Spinal cord (tissue), 10 donors: ENCODE measurements around the gene ISYNA1. TPM values are rescaled to one million over a fixed set of nuclear protein-coding genes. Genes with fewer than 3 reads are reported as not detected.

Source experiments
- DNase-seq, 6 donors: peaks; one replicate each; pipeline versions ENCODE4 v3.0.0 to v3.0.0-alpha.2; 2013 to 2015; ENCODE audit warnings: low spot score in 6 of 6, low read depth in 4 of 6
- H3K27ac ChIP-seq: one replicate; pipeline ENCODE4 v1.5.1; 2013; ENCODE audit warnings: low read depth, low read length, control low read depth
- H3K27me3 ChIP-seq: one replicate; pipeline ENCODE4 v1.6.1; 2013; ENCODE audit warnings: low read length; ENCODE audit not compliant: control insufficient read depth, insufficient read depth
- H3K36me3 ChIP-seq: one replicate; pipeline ENCODE4 v1.6.1; 2013; ENCODE audit warnings: low read length; ENCODE audit not compliant: control insufficient read depth, insufficient read depth
- H3K4me1 ChIP-seq: one replicate; pipeline ENCODE4 v1.6.1; 2013; ENCODE audit warnings: low read length; ENCODE audit not compliant: control insufficient read depth, insufficient read depth
- H3K4me3 ChIP-seq: one replicate; pipeline ENCODE4 v1.5.1; 2013; ENCODE audit warnings: low read depth, low read length, control low read depth
- H3K9me3 ChIP-seq: one replicate; pipeline ENCODE4 v1.6.1; 2013; ENCODE audit warnings: low read length; ENCODE audit not compliant: control insufficient read depth, insufficient read depth
- WGBS: methylation state at CpG from one replicate; pipeline ENCODE4 v1.1.5; 2013; ENCODE audit warnings: missing lambda C conversion rate; ENCODE audit not compliant: insufficient coverage; 5-methylcytosine and 5-hydroxymethylcytosine counted together
- polyA plus RNA-seq, 2 donors: library from polyadenylated mRNA; unstranded; fragments of 120-200 nt; gene quantifications; one replicate each; pipeline ENCODE4 v1.2.1, GENCODE V29; 2013; ENCODE audit not compliant: insufficient read length in 2 of 2
- small RNA-seq: library from RNA; depleted of rRNA; stranded (forward); fragments of <200 nt; gene quantifications from one replicate; pipeline ENCODE3, GENCODE V24; 2014; ENCODE audit warnings: low replicate concordance
- total RNA-seq, 2 donors: library from RNA; depleted of rRNA in 1 of 2; stranded (reverse); fragments of 120-200 nt in 1 of 2; fragments of >200 nt in 1 of 2; gene quantifications; one replicate each; pipeline versions ENCODE4 v1.2.3 to v1.2.4, GENCODE V29; 2013 to 2014
- donor health status: healthy.

The ISYNA1 gene
- total and polyA plus RNA-seq, 4 donors = 51.0 to 180 (median 113) TPM

DNA sequence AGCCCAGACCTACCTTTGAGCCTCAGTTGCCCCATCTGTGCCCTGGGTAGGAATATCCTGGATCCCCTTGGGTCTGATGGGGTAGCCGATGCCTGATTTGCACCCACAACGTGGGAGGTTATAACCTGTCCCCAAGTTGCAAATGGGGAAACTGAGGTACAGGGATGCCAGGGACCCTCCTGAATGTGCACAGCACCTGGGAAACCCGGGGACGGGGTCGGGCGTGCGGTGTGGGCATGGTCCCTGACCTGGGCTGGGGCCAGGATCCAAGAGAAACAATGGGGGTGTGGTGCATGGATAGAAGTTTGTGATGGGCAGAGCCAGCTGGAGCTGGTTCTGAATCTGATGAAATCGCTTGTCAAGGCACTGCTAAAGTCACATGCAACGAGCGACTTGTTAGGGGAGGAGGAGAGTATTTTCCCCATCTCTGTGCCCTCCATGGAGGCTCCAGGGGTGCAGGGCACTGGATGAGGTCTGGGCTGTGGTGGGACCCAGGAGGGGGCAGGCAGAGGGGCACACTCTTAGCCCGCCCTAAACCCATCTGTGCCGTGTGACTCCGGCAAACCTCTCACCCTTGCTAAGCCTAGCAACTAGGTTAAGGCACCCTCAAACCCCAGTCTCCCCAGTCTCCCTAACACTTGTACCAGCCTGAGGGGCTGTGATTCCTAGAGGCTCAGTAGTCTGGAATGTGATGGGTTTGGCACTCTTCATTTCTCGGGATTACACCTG lies 51.2 kb downstream of the ISYNA1 start:
- Histone ChIP-seq H3K4me3 (no peak overlapping the region), H3K4me1 (peaks cover 15% of the 10 kb centered on the region), H3K27ac (no peak overlapping the region), H3K9me3 (no peaks in the 10 kb centered on the region), H3K27me3 (peaks cover 14% of the 10 kb centered on the region), H3K36me3 (no peaks in the 10 kb centered on the region)
- no peak for DNase-seq
- WGBS = 80% methylated on average over 10 of the region's 14 CpGs

- H3K4me1 ChIP-seq = peaks cover 15% of the 10 kb centered on the region
- H3K4me3 ChIP-seq = no peak within 1 kb of the TSS
- no peaks in the 10 kb centered on the region for H3K9me3 ChIP-seq
- no peak within 1 kb of the TSS for H3K27ac ChIP-seq
- DNase-seq = no peak
- WGBS = 40% methylated on average over 30 of the region's 33 CpGs
- peaks cover 14% of the 10 kb centered on the region for H3K27me3 ChIP-seq
- H3K36me3 ChIP-seq = no peaks in the 10 kb centered on the region
These were observed 52.0 kb downstream of the ISYNA1 start, which contains the start of gene GDF15 for GRCh38 chr19:18385675-18386542. TSS of gene GDF15 (plus strand) at chr19:18386158. CDS start at chr19:18386190, 32 bp downstream.

DNA sequence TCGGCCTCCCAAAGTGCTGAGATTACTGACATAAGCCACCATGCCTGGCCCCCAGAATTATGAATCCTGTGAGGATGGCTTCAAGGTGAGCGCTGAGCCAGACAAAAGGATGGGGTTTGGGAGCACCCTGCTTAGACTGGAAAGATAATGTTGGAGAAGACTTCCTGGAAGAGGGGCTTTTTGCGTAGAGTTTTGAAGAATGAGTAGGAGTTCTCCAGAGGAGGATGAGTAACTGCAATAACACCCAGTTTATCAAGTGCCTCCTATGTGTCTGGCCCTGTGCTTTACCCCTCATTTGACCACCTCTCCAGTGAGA lies 52.6 kb downstream of the ISYNA1 start:
- H3K36me3 ChIP-seq = no peaks in the 10 kb centered on the region
- no peaks in the 10 kb centered on the region for H3K9me3 ChIP-seq
- H3K27me3 ChIP-seq = peaks cover 14% of the 10 kb centered on the region
- no peak for DNase-seq
- no peak overlapping the region for H3K27ac ChIP-seq
- WGBS = 94% methylated on average over 2 of the region's 3 CpGs
- H3K4me3 ChIP-seq = no peak overlapping the region
- peaks cover 17% of the 10 kb centered on the region for H3K4me1 ChIP-seq

- Histone ChIP-seq H3K9me3 (no peaks in the 10 kb centered on the region), H3K4me3 (no peak overlapping the region), H3K27me3 (peaks cover 14% of the 10 kb centered on the region), H3K27ac (no peak overlapping the region), H3K4me1 (peaks cover 19% of the 10 kb centered on the region), H3K36me3 (no peaks in the 10 kb centered on the region)
- 100% methylated on average over 3 of the region's 7 CpGs for WGBS
- no peak for DNase-seq
These were observed 53.2 kb downstream of the ISYNA1 start for GRCh38 chr19:18384775-18385174.

Small RNA genes lying within 50 kb of the gene (small RNA-seq; reads per million reads assigned to genes)
- gene MIR3189 = not detected

Other genes with a start within 250 kb of the ISYNA1 start
- gene MPV17L2, start 244.9 kb downstream of the ISYNA1 start, total RNA-seq = 10 to 100 TPM in 1 of 2 donors, 1 to 10 TPM in 1; 4.7 to 10.4 TPM
- 10 to 100 TPM; 13.8 to 14.7 TPM for gene MPV17L2, start 244.9 kb downstream of the ISYNA1 start, polyA plus RNA-seq
- gene RAB3A, start 234.1 kb downstream of the ISYNA1 start, total RNA-seq = 10 to 100 TPM; 26.7 to 86.6 TPM
- gene RAB3A, start 234.1 kb downstream of the ISYNA1 start, polyA plus RNA-seq = 100 to 1,000 TPM; 336 to 342 TPM
- gene PDE4C, start 211.7 kb downstream of the ISYNA1 start, total RNA-seq = 1 to 10 TPM in 1 of 2 donors, under 1 TPM in 1; 0.88 to 2.6 TPM
- gene PDE4C, start 211.7 kb downstream of the ISYNA1 start, polyA plus RNA-seq = 1 to 10 TPM; 1.1 to 1.7 TPM
- 1 to 10 TPM in 1 of 2 donors, under 1 TPM in 1; 0.59 to 4.4 TPM for gene IQCN, start 163.7 kb downstream of the ISYNA1 start, total RNA-seq
- 1 to 10 TPM; 5.0 to 9.0 TPM for gene IQCN, start 163.7 kb downstream of the ISYNA1 start, polyA plus RNA-seq
- gene JUND, start 156.5 kb downstream of the ISYNA1 start, total RNA-seq = 100 to 1,000 TPM in 1 of 2 donors, 10 to 100 TPM in 1; 73.2 to 101 TPM
- gene JUND, start 156.5 kb downstream of the ISYNA1 start, polyA plus RNA-seq = 100 to 1,000 TPM; 127 to 136 TPM
- gene LSM4, start 115.1 kb downstream of the ISYNA1 start, total RNA-seq = 100 to 1,000 TPM in 1 of 2 donors, 10 to 100 TPM in 1; 69.4 to 120 TPM
- gene LSM4, start 115.1 kb downstream of the ISYNA1 start, polyA plus RNA-seq = 100 to 1,000 TPM; 104 to 105 TPM
- 10 to 100 TPM; 16.2 to 28.4 TPM for gene PGPEP1, start 97.5 kb downstream of the ISYNA1 start, total RNA-seq
- 10 to 100 TPM; 21.5 to 33.5 TPM for gene PGPEP1, start 97.5 kb downstream of the ISYNA1 start, polyA plus RNA-seq
- 1 to 10 TPM; 1.7 to 4.2 TPM for gene GDF15, start 52.0 kb downstream of the ISYNA1 start, total RNA-seq
- gene GDF15, start 52.0 kb downstream of the ISYNA1 start, polyA plus RNA-seq = 1 to 10 TPM in 1 of 2 donors, under 1 TPM in 1; 0.89 to 2.2 TPM
- 1 to 10 TPM; 1.8 to 2.4 TPM for gene LRRC25, start 40.5 kb downstream of the ISYNA1 start, total RNA-seq
- 1 to 10 TPM; 1.3 to 1.4 TPM for gene LRRC25, start 40.5 kb downstream of the ISYNA1 start, polyA plus RNA-seq
- 100 to 1,000 TPM in 1 of 2 donors, 10 to 100 TPM in 1; 33.5 to 101 TPM for gene SSBP4, start 18.7 kb downstream of the ISYNA1 start, total RNA-seq
- gene SSBP4, start 18.7 kb downstream of the ISYNA1 start, polyA plus RNA-seq = 100 to 1,000 TPM; 154 to 166 TPM
- 1 to 10 TPM; 7.4 to 7.6 TPM for gene ELL, start 83.9 kb upstream of the ISYNA1 start, total RNA-seq
- gene ELL, start 83.9 kb upstream of the ISYNA1 start, polyA plus RNA-seq = 10 to 100 TPM; 10.1 to 11.6 TPM
- gene FKBP8, start 105.4 kb upstream of the ISYNA1 start, total RNA-seq = 100 to 1,000 TPM; 115 to 196 TPM
- 100 to 1,000 TPM; 354 to 364 TPM for gene FKBP8, start 105.4 kb upstream of the ISYNA1 start, polyA plus RNA-seq
- gene KXD1, start 119.7 kb upstream of the ISYNA1 start, total RNA-seq = 10 to 100 TPM; 28.0 to 51.1 TPM
- 10 to 100 TPM; 70.2 to 76.0 TPM for gene KXD1, start 119.7 kb upstream of the ISYNA1 start, polyA plus RNA-seq
- 100 to 1,000 TPM; 660 to 956 TPM for gene UBA52, start 133.7 kb upstream of the ISYNA1 start, total RNA-seq
- gene UBA52, start 133.7 kb upstream of the ISYNA1 start, polyA plus RNA-seq = 100 to 1,000 TPM; 638 to 717 TPM
- gene REX1BD, start 150.7 kb upstream of the ISYNA1 start, total RNA-seq = 10 to 100 TPM; 23.7 to 84.5 TPM
- gene REX1BD, start 150.7 kb upstream of the ISYNA1 start, polyA plus RNA-seq = 10 to 100 TPM; 70.7 to 71.7 TPM
- gene CRLF1, start 168.7 kb upstream of the ISYNA1 start, total RNA-seq = 10 to 100 TPM in 1 of 2 donors, 1 to 10 TPM in 1; 3.1 to 13.8 TPM
- gene CRLF1, start 168.7 kb upstream of the ISYNA1 start, polyA plus RNA-seq = 10 to 100 TPM; 14.1 to 27.2 TPM
- 10 to 100 TPM; 21.4 to 64.1 TPM for gene TMEM59L, start 174.7 kb upstream of the ISYNA1 start, total RNA-seq
- 100 to 1,000 TPM; 307 to 353 TPM for gene TMEM59L, start 174.7 kb upstream of the ISYNA1 start, polyA plus RNA-seq
- 1 to 10 TPM; 3.7 to 6.0 TPM for gene KLHL26, start 198.9 kb upstream of the ISYNA1 start, total RNA-seq
- 10 to 100 TPM; 22.7 to 22.8 TPM for gene KLHL26, start 198.9 kb upstream of the ISYNA1 start, polyA plus RNA-seq
- 1 to 10 TPM; 5.6 to 7.8 TPM for gene CRTC1, start 245.5 kb upstream of the ISYNA1 start, total RNA-seq
- gene CRTC1, start 245.5 kb upstream of the ISYNA1 start, polyA plus RNA-seq = 10 to 100 TPM; 44.7 to 45.3 TPM